ENCODE measurements around the gene SMCO3.

The SMCO3 gene

GRCh38 chr12:14834509-14834908, 20.5 kb upstream of the SMCO3 start:
- Histone ChIP-seq H3K36me3 (ENCODE audit: control insufficient read depth in 2 of 2, insufficient read depth in 1 of 2, low read length in 2 of 2) (no peaks in the 10 kb centered on the region), H3K4me3 (ENCODE audit: low read depth, low read length) (no peak overlapping the region), H3K9me3 (ENCODE audit: control insufficient read depth, insufficient read depth, low read depth, low read length) (no peaks in the 10 kb centered on the region), H3K4me1 (ENCODE audit: control insufficient read depth, insufficient read depth, low read length) (no peaks in the 10 kb centered on the region; the same call in 1 of the 2 replicates), H3K27ac (ENCODE audit: extremely low read depth, low read depth, low read length) (no peak overlapping the region)
- ChIA-PET CTCF (interaction anchor here (0.5 to 1.8 kb wide), 5 partner anchors 9 to 112 kb away, joined by 3 to 6 read pairs (median 3); no protein-coding TSS in a partner anchor), POLR2A (interaction anchor here (0.5 to 1.3 kb wide), 2 partner anchors 31 to 71 kb away, joined by 3 to 5 read pairs; partner anchors contain the start of genes C12orf60 and WBP11)
- TF ChIP-seq ZNF571 (tag by site-specific recombination; IDR thresholded peaks at IDR 0.05) (no peak), ZBTB48 (tag by site-specific recombination; IDR thresholded peaks at IDR 0.05) (no peak), PATZ1 (tag by site-specific recombination; IDR thresholded peaks at IDR 0.05) (no peak), SETDB1 (IDR thresholded peaks at IDR 0.05; ENCODE audit: insufficient read length, low read length) (no peak), ZNF830 (tag by site-specific recombination; IDR thresholded peaks at IDR 0.05; ENCODE audit: low read depth) (no peak), WT1 (tag by site-specific recombination; IDR thresholded peaks at IDR 0.05) (no peak), ZNF157 (tag by site-specific recombination; IDR thresholded peaks at IDR 0.05) (no peak)

GRCh38 chr12:14833952-14834351, 20.0 kb upstream of the SMCO3 start:
- Histone ChIP-seq H3K36me3 (ENCODE audit: control insufficient read depth in 2 of 2, insufficient read depth in 1 of 2, low read length in 2 of 2) (no peaks in the 10 kb centered on the region), H3K4me1 (ENCODE audit: control insufficient read depth, insufficient read depth, low read length) (no peaks in the 10 kb centered on the region; the same call in 1 of the 2 replicates), H3K4me3 (ENCODE audit: low read depth, low read length) (no peak overlapping the region), H3K9me3 (ENCODE audit: control insufficient read depth, insufficient read depth, low read depth, low read length) (no peaks in the 10 kb centered on the region), H3K27ac (ENCODE audit: extremely low read depth, low read depth, low read length) (no peak overlapping the region)
- 0 out of 2 replicates have a peak, but pooled peaks have one; percentile 13 for TF ChIP-seq PRDM1 (tag by site-specific recombination; IDR thresholded peaks at IDR 0.05)
- TF ChIP-seq ZBTB21 (tag by site-specific recombination; IDR thresholded peaks at IDR 0.05) = no peak
- no peak for TF ChIP-seq ZNF433 (tag by site-specific recombination; IDR thresholded peaks at IDR 0.05; ENCODE audit: low read depth)
- TF ChIP-seq ZFP69B (tag by site-specific recombination; IDR thresholded peaks at IDR 0.05) = no peak
- TF ChIP-seq ZNF157 (tag by site-specific recombination; IDR thresholded peaks at IDR 0.05) = no peak
- no peak for TF ChIP-seq ZNF701 (tag by site-specific recombination; IDR thresholded peaks at IDR 0.05)
- no peak for TF ChIP-seq ZNF596 (tag by site-specific recombination; IDR thresholded peaks at IDR 0.05)
- no peak for TF ChIP-seq MYNN (tag by site-specific recombination; IDR thresholded peaks at IDR 0.05; ENCODE audit: borderline replicate concordance)
- TF ChIP-seq ZNF24 (tag by site-specific recombination; IDR thresholded peaks at IDR 0.05) = no peak
- ChIA-PET CTCF (interaction anchor here (1.3 to 1.8 kb wide), 2 partner anchors 9 to 22 kb away, joined by 3 to 6 read pairs; no protein-coding TSS in a partner anchor), POLR2A (no interaction called here)

- Histone ChIP-seq H3K36me3 (ENCODE audit: control insufficient read depth in 2 of 2, insufficient read depth in 1 of 2, low read length in 2 of 2) (no peaks in the 10 kb centered on the region), H3K4me1 (ENCODE audit: control insufficient read depth, insufficient read depth, low read length) (no peaks in the 10 kb centered on the region; the same call in 1 of the 2 replicates), H3K4me3 (ENCODE audit: low read depth, low read length) (no peak overlapping the region), H3K9me3 (ENCODE audit: control insufficient read depth, insufficient read depth, low read depth, low read length) (no peaks in the 10 kb centered on the region), H3K27ac (ENCODE audit: extremely low read depth, low read depth, low read length) (no peak overlapping the region)
- ChIA-PET CTCF (interaction anchor here (0.6 to 1.3 kb wide), 2 partner anchors 8 to 659 kb away, joined by 3 to 6 read pairs; no protein-coding TSS in a partner anchor), POLR2A (no interaction called here)
- TF ChIP-seq ZNF426 (tag by site-specific recombination; IDR thresholded peaks at IDR 0.05) = no peak
- TF ChIP-seq ZNF202 (tag by site-specific recombination; IDR thresholded peaks at IDR 0.05; ENCODE audit: borderline replicate concordance) = no peak
- TF ChIP-seq ZNF677 (tag by site-specific recombination; IDR thresholded peaks at IDR 0.05) = no peak
- no peak for TF ChIP-seq ZBTB8A (tag by site-specific recombination; IDR thresholded peaks at IDR 0.05)
These were observed 19.4 kb upstream of the SMCO3 start for GRCh38 chr12:14833336-14833735.

Measured in HEK293 (cell line).